Smooth muscle cell (in vitro differentiated cells): ENCODE measurements around the gene MYO1G. TPM values are rescaled to one million over a fixed set of nuclear protein-coding genes. Genes with fewer than 3 reads are reported as not detected.

Experiments
- DNase-seq: peaks from one replicate; lab custom pipeline; 2025; ENCODE audit not compliant: unreplicated experiment; lab: John Stamatoyannopoulos, UW
- H2AFZ ChIP-seq: fragments of 200-600 bp; sonication (generic); 2 replicates; pipeline ENCODE4 v1.6.0; 2016; ENCODE audit warnings: antibody characterized with exemption, low read depth, mild to moderate bottlenecking
- H3F3A ChIP-seq: fragments of 200-600 bp; sonication (generic); 2 replicates; pipeline ENCODE4 v1.6.0; 2017; ENCODE audit warnings: antibody characterized with exemption, low read depth
- H3K27ac ChIP-seq: fragments of 200-600 bp; sonication (generic); 2 replicates; pipeline ENCODE4 v1.5.1; 2016; ENCODE audit warnings: low read depth, mild to moderate bottlenecking
- H3K27me3 ChIP-seq: fragments of 200-600 bp; sonication (generic); 2 replicates; pipeline ENCODE4 v1.6.1; 2016; ENCODE audit warnings: low read depth, mild to moderate bottlenecking
- H3K36me3 ChIP-seq: fragments of 200-600 bp; sonication (generic); 2 replicates; pipeline ENCODE4 v1.5.1; 2016; ENCODE audit warnings: low read depth
- H3K4me1 ChIP-seq: fragments of 200-600 bp; sonication (generic); 2 replicates; pipeline ENCODE4 v1.5.1; 2016; ENCODE audit warnings: low read depth
- H3K4me2 ChIP-seq: fragments of 200-600 bp; sonication (generic); 2 replicates; pipeline ENCODE4 v1.6.0; 2016; ENCODE audit warnings: mild to moderate bottlenecking
- H3K4me3 ChIP-seq: fragments of 200-600 bp; sonication (generic); 2 replicates; pipeline ENCODE4 v1.5.1; 2016; ENCODE audit warnings: mild to moderate bottlenecking
- H3K79me2 ChIP-seq: fragments of 200-600 bp; sonication (generic); 2 replicates; pipeline ENCODE4 v1.6.0; 2016; ENCODE audit warnings: low read depth, mild to moderate bottlenecking
- H3K9ac ChIP-seq: fragments of 200-600 bp; sonication (generic); 2 replicates; pipeline ENCODE4 v1.6.0; 2016; ENCODE audit warnings: low read depth
- H3K9me3 ChIP-seq: fragments of 200-600 bp; sonication (generic); replicated peaks from 2 replicates; pipeline ENCODE4 v1.5.1; 2016; ENCODE audit warnings: low read depth
- H4K20me1 ChIP-seq: fragments of 200-600 bp; sonication (generic); 2 replicates; pipeline ENCODE4 v1.6.0; 2016; ENCODE audit warnings: low read depth
- WGBS: methylation state at CpG from one replicate; pipeline ENCODE4 v1.1.7; 2016; ENCODE audit warnings: low lambda C conversion rate; 5-methylcytosine and 5-hydroxymethylcytosine counted together
- polyA plus RNA-seq: library from polyadenylated mRNA; unstranded; fragments of >200 nt; fragmentation: Nextera tagmentation; extraction: Ambion mirVana; gene quantifications from 2 replicates; pipeline ENCODE4 v1.2.1, GENCODE V29; 2016
- total RNA-seq: library from RNA; depleted of rRNA; stranded (reverse); fragments of >200 nt; gene quantifications from 2 replicates; pipeline ENCODE4 v1.2.3, GENCODE V29; 2014
- TF ChIP-seq, protein P1 (sequence below): fragments of 200-600 bp; sonication (generic); IDR thresholded peaks from 2 replicates; pipeline ENCODE4 v1.5.1; 2017; ENCODE audit warnings: borderline replicate concordance, mild to moderate bottlenecking, antibody characterized with exemption; ENCODE audit not compliant: insufficient read depth, poor library complexity, severe bottlenecking

Gene MYO1G
- total and polyA plus RNA-seq, 2 experiments from 2014 or later = 0.27 TPM; not detected in 1

DNA sequence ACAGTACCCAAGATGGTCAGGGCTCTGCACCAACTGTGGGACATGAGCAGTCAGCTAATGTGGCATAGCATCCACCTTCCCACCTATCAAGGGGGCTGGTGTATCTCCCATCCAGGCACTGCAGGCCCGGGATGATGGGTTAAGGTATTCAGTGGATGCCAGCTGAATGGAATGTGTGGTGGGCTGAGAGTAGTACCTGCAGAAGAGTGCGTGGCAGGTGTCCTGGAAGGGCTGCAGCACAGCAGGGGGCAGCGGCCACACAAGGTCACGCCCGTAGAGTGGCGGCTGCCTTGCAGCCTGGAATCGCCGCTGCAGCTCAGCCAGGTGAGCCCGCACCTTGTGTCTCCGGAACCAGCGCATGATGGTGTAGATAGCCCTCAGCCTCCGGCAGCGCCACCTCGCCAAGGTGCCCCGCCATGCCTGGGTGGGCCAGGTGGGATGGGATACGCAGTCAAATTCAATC, 13.3 kb downstream of the MYO1G start:
- no peak overlapping the region for H2AFZ ChIP-seq
- WGBS = 91% methylated on average over 16 of the region's 16 CpGs
- peaks cover 18% of the 10 kb centered on the region for H3K27me3 ChIP-seq
- no peaks in the 10 kb centered on the region for H4K20me1 ChIP-seq
- no peaks in the 10 kb centered on the region for H3K4me1 ChIP-seq
- no peaks in the 10 kb centered on the region for H3K9me3 ChIP-seq
- TF ChIP-seq, protein P1, sequence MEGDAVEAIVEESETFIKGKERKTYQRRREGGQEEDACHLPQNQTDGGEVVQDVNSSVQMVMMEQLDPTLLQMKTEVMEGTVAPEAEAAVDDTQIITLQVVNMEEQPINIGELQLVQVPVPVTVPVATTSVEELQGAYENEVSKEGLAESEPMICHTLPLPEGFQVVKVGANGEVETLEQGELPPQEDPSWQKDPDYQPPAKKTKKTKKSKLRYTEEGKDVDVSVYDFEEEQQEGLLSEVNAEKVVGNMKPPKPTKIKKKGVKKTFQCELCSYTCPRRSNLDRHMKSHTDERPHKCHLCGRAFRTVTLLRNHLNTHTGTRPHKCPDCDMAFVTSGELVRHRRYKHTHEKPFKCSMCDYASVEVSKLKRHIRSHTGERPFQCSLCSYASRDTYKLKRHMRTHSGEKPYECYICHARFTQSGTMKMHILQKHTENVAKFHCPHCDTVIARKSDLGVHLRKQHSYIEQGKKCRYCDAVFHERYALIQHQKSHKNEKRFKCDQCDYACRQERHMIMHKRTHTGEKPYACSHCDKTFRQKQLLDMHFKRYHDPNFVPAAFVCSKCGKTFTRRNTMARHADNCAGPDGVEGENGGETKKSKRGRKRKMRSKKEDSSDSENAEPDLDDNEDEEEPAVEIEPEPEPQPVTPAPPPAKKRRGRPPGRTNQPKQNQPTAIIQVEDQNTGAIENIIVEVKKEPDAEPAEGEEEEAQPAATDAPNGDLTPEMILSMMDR = no peak
- no peaks in the 10 kb centered on the region for H3K36me3 ChIP-seq
- H3K79me2 ChIP-seq = no peaks in the 10 kb centered on the region
- H3F3A ChIP-seq = no peaks in the 10 kb centered on the region
- H3K27ac ChIP-seq = no peak overlapping the region
- no peak overlapping the region for H3K9ac ChIP-seq
- no peak for DNase-seq
- no peak overlapping the region for H3K4me2 ChIP-seq
- H3K4me3 ChIP-seq = no peak overlapping the region

DNA sequence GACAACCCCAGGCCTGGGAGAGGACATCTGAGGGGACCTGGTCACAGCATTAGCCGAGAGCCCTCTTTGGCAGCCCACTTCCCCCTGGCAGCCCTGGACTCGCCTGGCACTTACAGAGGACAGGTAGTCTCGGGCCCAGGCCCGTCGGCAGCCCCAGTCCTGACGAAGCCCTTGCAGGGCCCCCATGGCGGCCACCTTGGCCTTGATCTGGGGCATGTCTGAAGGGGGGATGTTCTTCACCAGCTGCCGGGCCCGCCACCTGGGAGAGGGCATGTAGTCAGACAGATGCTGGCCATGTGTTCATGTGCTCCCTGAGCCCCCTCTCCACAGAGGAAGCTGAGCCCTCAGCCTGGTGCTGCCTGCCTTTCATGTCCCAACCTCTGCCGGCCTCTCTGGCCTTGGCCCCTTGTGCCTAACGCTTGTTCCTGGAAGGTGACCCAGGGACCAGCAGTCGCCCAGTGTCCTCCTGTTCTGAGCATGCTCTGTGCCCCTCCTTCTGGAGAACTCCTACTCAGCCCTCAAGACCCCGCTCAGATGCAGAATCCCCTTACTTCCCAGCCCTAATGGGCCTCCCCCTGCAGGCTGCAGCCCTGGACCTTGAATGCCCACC, 13.9 kb downstream of the MYO1G start:
- TF ChIP-seq, protein P1 = no peak
- no peaks in the 10 kb centered on the region for H3K4me1 ChIP-seq

DNA sequence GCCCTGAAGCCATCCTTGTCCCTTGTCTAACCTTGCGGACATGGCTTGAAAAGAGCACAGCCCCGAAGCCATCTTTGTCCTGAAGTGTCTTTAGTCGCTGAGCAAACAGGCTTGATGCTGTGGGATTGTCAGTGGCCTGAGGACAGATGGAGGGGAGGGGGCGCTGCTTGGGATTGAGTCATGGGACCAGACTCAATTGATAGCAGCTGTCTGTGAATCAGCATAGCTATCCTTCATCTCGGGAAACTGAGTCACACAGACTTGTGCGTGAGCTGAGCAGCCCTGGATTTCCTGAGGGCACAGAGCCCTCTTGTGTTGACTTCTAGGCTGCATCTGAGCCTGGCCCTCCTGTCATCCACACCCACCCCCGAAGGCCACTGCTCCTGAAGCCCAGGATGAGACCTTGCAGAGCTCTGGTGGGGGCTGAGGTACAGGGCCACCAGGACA, 14.4 kb downstream of the MYO1G start:
- 74% methylated on average over 7 of the region's 7 CpGs for WGBS
- H3K4me3 ChIP-seq = no peak overlapping the region
- DNase-seq = no peak

More for the DNA sequence above, 13.9 kb downstream of the MYO1G start:
- no peak overlapping the region for H3K4me3 ChIP-seq
- H3K79me2 ChIP-seq = no peaks in the 10 kb centered on the region
- H4K20me1 ChIP-seq = no peaks in the 10 kb centered on the region
- no peak overlapping the region for H2AFZ ChIP-seq
- H3K9me3 ChIP-seq = no peaks in the 10 kb centered on the region
- no peaks in the 10 kb centered on the region for H3K36me3 ChIP-seq
- H3F3A ChIP-seq = no peaks in the 10 kb centered on the region
- no peak for DNase-seq
- 91% methylated on average over 13 of the region's 13 CpGs for WGBS
- H3K27ac ChIP-seq = no peak overlapping the region
- no peak overlapping the region for H3K9ac ChIP-seq
- peaks cover 24% of the 10 kb centered on the region for H3K27me3 ChIP-seq
- H3K4me2 ChIP-seq = no peak overlapping the region

More for the DNA sequence above, 14.4 kb downstream of the MYO1G start:
- H4K20me1 ChIP-seq = no peaks in the 10 kb centered on the region
- no peaks in the 10 kb centered on the region for H3K79me2 ChIP-seq
- H3K4me1 ChIP-seq = no peaks in the 10 kb centered on the region
- H3K4me2 ChIP-seq = no peak overlapping the region
- no peaks in the 10 kb centered on the region for H3F3A ChIP-seq
- H2AFZ ChIP-seq = no peak overlapping the region
- H3K36me3 ChIP-seq = no peaks in the 10 kb centered on the region
- TF ChIP-seq, protein P1 = peak; percentile 13
- no peaks in the 10 kb centered on the region for H3K9me3 ChIP-seq
- no peak overlapping the region for H3K27ac ChIP-seq
- H3K9ac ChIP-seq = no peak overlapping the region
- H3K27me3 ChIP-seq = peaks cover 26% of the 10 kb centered on the region
